Fibroblast of skin of scalp (primary cell): Measurements from ENCODE around the gene FREY1.

Experiments
- DNase-seq: peaks from one replicate; pipeline ENCODE4 v3.0.0-alpha.2; 2013

FREY1 gene

GRCh38 chr11:45928535-45929215 is 21.6 kb upstream of the FREY1 start:
- DNase-seq: no peak

DNA sequence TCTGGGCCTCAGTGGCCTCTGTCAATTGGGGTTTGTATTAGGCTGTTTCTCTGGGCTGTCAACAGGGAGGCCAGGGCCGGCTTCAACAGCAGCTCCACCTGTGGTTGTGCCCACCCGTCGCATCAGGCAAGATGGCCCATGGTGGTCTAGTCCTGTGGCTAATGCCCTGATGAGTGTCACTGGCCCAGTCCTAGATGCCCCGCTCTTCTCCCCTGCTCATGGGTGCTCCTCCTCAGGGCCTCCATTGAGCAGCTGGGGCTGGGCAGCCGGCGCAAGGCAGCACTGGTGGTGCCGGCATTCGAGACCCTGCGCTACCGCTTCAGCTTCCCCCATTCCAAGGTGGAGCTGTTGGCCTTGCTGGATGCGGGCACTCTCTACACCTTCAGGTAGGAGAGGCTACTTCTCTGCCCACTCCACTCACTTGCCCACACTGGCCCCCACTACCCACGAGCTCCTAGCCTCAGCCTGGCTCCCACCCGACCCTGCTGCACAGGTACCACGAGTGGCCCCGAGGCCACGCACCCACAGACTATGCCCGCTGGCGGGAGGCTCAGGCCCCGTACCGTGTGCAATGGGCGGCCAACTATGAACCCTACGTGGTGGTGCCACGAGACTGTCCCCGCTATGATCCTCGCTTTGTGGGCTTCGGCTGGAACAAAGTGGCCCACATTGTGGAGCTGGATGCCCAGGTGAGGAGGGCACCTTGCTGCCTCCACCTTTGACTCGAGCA is 20.8 kb upstream of the FREY1 start:
- DNase-seq: no peak

DNA sequence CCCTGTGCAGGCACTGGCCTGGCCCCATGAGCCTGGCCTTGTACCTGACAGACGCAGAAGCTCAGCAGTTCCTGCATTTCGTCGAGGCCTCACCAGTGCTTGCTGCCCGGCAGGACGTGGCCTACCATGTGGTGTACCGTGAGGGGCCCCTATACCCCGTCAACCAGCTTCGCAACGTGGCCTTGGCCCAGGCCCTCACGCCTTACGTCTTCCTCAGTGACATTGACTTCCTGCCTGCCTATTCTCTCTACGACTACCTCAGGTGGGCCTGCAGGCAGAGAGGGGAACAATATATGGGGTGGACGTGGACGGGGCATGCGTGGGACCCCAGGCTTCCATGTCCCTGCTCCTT is 20.2 kb upstream of the FREY1 start:
- no peak for DNase-seq

GRCh38 chr11:45926536-45927331 is 19.7 kb upstream of the FREY1 start:
- no peak for DNase-seq

- DNase-seq: no peak
Measured at GRCh38 chr11:45926001-45926401, 18.9 kb upstream of the FREY1 start.

DNA sequence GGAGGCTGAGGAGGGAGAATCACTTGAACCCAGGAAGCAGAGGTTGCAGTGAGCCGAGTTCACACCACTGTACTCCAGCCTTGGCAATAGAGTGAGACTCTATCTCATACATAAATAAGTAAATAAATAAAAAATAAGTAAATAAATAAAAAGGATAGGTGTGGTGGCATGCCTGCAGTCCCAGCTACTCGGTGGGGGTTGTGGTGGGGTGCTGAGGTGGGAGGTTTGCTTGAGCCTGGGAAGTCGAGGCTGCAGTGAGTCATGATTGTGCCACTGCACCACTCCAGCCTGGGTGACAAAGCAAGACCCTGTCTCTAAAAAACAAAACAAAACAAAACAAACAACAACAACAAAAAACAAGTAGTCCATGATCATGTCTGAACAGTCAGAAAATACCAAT is 18.5 kb upstream of the FREY1 start:
- no peak for DNase-seq

DNA sequence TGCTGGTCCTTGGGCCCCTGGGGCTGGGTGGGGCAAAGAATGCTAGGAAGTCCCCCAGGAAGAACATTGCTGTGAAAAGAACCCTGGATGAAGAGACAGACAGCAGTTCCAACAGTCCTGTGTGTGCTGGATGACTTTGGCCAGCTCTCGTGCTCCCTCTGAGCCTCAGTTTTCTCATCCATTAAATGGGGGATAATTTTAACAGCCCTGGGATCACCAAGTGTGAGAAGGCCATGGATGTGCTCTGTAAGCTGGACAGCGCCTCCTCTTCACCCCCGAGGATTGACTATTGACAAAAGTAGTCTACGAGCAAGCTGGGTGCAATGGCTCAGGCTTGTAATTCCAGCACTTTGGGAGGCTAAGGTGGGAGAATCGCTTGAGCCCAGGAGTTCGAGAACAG is 17.9 kb upstream of the FREY1 start:
- no peak for DNase-seq

DNA sequence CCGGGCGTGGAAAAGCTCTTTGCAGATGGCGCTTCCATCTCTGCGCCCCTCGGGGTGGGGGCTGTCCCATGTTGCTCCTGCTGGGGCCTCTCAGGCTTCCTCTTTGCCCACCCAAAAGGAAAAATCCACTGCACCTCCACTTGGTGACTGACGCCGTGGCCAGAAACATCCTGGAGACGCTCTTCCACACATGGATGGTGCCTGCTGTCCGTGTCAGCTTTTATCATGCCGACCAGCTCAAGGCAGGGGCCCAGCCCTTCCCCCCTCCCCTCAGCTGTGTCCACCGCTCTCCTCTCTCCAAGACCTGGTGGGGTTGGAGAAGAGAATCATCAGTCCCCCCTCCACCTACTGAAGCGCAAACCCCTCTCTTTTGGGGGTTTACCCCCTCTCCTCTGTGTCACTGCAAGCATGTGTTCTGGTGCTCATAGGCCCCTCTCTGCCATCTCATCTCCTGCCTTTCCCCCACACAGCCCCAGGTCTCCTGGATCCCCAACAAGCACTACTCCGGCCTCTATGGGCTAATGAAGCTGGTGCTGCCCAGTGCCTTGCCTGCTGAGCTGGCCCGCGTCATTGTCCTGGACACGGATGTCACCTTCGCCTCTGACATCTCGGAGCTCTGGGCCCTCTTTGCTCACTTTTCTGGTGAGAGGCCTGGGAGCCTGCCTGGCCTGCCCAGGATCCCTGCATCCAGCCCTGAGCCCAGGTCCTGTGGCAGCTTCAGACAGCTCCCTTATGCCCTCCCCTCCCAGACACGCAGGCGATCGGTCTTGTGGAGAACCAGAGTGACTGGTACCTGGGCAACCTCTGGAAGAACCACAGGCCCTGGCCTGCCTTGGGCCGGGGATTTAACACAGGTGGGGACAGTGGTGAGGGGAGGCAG is 17.2 kb upstream of the FREY1 start:
- DNase-seq: no peak

- no peak for DNase-seq
Measured at GRCh38 chr11:45922425-45923082, 15.5 kb upstream of the FREY1 start, which contains the start of gene LARGE2. TSS of gene LARGE2 (plus strand) at chr11:45922656. CDS start at chr11:45922883, 227 bp downstream.

DNA sequence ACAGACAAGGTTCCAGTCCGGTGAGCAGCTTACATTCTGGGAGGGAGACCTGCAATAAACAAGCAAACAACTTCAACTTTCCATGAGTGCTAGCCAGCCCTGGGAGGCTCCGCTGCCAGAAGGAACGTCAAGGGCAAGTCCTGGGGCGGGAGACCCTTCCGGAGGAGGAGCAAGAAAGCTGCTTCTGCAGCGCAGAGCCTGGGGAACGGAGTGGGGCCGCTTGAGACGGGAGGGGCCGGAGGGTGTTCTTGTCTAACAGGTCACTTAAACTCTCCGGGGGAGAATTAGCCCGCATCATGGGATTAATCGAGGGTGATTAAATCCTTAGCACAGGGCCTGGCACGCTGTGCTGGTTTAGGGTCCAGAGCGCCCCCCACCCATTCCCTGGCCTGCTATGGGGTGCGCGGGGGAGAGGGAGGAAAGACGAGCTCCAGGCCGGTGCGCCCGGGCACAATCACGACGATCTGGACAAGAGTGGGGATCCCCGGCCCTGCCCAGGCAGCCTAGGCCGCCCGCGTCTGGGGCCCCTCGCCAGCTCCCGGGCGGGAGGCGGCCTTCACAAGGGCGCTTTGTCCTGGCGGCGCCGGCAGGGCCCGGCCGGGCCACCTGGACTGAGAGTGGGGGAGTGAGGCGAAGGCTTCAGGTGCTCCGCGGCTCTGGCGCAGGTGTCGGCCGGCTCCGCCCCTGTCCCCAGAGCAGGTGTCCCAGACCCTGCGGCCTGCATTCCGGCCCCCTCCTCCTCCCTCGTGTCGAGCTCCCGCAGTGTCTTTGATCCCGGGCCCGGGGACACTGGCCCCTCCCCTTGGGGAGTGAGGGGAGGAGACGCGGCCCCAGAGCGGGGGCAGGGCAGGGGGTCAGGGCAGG is 14.7 kb upstream of the FREY1 start:
- no peak for DNase-seq

GRCh38 chr11:45920531-45921477 is 13.7 kb upstream of the FREY1 start:
- no peak for DNase-seq

DNA sequence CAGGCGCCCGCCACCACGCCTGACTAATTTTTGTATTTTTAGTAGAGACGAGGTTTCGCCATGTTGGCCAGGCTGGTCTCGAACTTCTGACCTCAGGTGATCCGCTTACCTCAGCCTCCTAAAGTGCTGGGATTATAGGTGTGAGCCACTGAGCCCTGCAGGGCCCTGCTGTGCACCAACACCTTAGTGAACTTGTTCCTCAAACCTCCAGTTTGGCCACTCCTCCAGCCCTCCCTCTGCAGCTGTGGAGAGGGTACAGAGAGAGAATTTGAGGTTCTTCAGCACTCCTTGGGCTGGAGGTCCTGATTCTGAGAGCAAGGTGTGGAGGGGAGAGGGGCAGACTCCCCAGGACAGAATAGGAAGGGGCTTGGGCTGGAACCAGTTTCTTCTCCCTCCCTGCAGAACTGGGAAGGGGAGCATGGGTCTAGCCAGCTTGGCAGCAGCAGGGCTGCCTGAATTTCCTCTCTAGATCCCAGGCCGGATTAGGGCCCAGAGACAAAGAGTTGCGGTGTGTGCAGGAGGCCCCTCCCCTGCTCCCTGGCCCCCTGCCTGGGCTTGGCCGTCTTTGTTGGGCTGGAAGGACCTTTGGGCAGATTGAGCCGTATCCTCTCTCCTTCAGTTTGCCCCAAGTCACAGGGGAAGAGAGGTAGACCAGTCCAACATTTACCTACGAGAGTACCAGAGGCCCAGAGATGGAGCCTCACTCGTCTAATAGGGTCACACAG is 12.9 kb upstream of the FREY1 start:
- DNase-seq: no peak

DNA sequence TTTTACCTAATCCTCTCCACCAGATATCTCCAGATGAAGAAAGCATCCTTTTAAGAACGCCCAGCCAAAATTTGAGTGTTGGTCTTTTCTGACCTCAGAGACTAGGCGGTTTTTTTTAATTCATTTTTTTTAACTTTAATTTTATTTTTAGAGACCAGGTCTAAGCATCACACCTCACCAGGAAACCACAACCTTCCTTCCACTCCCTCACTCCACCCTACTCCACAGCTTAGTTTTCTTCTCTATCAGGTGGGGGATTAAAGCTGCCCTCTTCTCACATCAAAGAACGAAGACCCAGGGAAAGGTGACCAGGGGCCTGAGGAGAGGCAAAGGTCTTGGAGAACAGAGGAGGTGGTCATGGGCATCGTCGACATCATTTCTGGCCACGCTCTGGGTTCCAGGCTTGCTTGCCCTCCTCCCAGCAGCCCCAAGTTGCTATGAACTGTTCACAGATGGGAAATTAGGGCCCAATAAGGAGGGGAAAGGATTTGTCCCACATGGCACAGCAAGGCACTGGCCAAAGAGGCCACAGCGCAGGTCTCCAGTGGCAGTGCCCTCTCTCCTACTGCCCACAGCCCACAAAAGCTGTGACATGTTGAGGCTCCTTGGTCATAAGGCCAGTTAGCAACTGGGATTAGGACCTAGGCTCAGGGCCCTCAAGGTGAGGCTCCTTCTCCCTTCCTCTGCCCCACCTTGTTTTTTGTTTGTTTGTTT is 12.0 kb upstream of the FREY1 start:
- no peak for DNase-seq

GRCh38 chr11:45918331-45918941 is 11.4 kb upstream of the FREY1 start:
- peak; percentile 73 for DNase-seq

- peak; percentile 100 for DNase-seq
Measured at GRCh38 chr11:45917623-45918330, 10.7 kb upstream of the FREY1 start, which contains the start of gene PEX16. TSS of gene PEX16 (minus strand) at chr11:45917877. CDS start at chr11:45917811, 66 bp downstream.

GRCh38 chr11:45917286-45917622 is 10.2 kb upstream of the FREY1 start:
- DNase-seq: no peak

DNA sequence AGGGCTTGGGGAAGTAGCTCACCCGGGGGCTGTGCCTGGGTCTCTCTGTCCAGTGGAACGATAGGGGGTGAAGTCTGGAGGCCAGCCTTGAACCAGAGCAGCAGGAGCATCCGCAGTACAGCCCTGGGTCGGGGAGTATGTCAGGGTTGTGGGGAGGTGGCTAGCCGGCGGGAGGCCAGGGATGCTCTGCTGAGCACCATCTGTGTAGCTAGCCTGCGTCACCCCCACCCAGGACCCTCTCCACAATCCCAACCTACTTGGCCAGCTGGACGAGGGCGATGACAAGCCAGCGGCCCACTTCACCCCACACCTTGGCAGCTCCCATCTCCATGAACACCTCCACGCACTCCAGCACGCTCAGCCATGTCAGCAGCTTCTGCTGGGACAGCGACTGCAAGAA is 8.4 kb upstream of the FREY1 start:
- no peak for DNase-seq
